HG03196 (cell line): Measurements from ENCODE around the gene PCBP3.

Experiments used
- ATAC-seq: cut with Tn5 transposase; IDR thresholded peaks from one replicate; pipeline ENCODE4 v1.9.1; 2021; ENCODE audit not compliant: unreplicated experiment

PCBP3 gene

GRCh38 chr21:45901061-45901690 lies 257.7 kb downstream of the PCBP3 start:
- no peak for ATAC-seq

DNA sequence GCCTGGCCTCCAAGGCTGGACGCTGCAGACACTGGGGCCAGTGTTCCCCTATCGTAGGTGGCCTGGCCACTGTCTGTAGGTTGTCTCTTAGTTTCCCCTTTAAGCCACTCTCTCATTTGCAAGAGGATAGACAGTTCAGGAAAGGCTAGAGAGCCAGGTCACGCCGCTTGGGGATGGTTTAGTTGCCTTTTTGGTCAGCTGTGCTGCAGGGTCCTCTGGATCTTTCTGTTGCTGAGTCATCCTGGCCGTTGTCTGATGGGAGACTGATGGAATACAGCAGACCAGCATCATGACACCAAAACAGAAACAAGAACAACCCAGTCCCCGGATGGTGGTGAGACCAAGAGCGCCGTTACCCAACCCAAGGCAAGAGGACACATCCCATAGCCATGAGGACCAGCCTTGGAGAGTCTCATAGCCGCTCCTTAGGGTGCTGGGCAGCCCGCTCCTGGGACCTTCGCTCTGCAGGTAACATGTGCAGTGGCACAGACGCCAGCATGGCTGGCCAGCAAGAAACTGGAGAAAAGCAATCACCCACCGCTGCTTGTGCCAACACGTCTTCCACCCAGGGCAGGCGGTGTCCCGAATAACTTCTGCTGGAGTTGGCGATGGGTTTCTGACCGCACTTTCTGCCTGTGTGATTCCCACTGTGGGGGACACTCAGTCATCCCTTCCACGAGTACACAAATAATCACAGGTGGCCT lies 258.9 kb downstream of the PCBP3 start:
- ATAC-seq = no peak

DNA sequence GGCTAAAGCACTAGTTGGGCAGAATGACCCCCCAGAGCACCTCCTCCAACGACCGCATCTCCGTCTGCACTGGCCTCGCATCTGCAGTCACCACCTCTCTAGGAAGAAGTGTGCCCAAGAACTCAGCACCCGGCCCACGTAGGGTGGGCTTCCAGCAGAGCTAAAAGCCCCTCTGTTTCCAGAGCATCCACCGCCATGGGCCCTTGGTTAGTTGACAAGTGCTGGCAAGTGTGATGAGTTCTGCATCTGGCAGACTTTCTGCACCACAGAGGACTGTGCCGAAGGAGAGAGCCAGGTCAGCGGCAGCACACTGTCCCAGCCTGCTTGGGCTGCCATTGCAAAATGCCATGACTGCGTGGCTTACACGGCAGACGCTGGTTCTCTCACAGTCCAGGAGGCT lies 261.7 kb downstream of the PCBP3 start:
- ATAC-seq = no peak

DNA sequence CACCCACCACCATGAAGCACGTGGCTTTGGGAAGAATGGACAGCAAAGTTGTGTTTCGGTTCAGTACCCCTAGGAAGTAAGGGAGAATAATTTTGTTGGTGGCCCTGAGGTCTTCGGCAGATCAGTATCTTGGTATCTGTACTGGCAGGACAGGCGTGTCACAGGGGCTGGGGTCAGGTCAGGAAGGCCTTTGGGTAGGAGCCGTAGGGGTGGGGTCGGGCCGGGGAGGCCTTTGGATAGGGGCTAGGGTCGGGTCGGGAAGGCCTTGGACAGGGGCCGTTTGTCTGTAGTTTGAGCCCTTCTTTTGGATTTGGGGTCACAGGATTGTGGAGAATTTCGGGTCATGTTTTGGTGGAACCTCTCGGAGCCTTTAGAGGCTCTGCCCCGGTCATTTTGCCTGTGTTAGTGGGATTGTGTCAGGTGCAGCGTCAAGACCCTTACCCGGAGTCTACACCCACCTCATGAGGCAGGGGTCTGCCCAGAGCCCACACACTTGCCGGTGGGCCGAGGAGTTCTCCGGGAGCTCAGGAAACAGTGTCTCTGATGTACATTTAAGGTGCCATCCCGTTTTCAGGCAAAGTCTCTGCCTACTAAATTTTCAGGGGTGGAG lies 262.8 kb downstream of the PCBP3 start:
- ATAC-seq = no peak

- ATAC-seq = no peak
Measured at GRCh38 chr21:45906859-45907258, 263.3 kb downstream of the PCBP3 start.

DNA sequence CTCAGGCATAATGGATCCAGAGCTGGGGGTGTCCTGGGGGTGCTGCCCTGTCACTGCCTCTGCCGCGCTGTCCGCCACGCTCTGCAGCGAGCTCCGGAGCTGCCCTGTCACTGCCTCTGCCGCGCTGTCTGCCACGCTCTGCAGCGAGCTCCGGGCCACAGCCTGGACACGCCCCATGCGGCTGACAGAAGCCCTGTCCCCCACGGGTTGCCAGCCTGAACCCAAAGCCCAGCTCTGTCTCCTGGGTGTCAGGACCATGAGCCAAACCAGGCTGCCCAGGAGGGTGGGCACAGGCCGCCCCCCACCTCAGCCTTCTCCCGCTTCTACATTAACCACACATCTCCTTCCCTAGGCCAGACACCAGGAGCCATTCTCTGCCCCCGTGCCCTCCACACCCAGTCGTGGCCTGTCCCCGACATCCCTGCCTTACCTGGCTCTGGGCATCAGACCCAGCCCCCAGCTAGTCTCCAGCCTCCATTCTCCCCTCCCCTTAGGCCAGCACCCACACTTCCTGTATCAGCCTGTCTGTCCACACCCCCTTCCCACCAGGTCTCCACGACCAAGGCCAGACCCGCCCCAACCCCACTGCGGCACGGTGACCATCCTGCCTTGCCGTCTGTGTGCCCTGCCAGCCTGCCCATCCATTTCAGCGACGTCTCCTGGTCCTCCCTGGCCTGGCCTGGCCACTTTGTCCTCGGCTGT lies 265.2 kb downstream of the PCBP3 start:
- no peak for ATAC-seq

DNA sequence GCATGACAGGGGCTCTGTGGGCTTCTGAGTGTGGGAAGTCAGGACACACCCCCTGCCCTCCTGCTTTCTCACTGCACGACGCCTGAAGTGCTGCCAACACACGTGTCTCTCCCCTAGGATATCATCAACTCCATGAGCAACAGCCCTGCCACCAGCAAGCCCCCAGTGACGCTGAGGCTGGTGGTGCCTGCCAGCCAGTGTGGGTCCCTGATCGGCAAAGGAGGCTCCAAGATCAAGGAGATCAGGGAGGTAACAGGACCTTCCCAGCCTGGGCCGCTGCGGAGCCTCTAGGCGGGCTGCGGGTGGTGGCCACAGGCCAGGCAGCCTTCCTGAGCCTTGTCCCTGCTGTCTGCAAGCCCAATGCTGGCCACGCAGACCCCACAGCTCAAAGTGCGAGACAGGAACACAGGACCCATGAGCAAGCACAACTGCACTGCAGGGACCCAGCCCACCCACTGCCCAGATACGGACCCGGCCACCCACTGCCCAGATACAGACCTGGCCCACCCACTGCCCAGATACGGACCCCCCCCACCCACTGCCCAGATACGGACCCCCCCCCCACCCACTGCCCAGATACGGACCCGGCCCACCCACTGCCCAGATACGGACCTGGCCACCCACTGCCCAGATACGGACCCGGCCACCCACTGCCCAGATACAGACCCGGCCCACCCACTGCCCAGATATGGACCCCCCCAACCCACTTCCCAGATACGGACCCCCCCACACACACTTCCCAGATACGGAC lies 265.9 kb downstream of the PCBP3 start:
- ATAC-seq = no peak

DNA sequence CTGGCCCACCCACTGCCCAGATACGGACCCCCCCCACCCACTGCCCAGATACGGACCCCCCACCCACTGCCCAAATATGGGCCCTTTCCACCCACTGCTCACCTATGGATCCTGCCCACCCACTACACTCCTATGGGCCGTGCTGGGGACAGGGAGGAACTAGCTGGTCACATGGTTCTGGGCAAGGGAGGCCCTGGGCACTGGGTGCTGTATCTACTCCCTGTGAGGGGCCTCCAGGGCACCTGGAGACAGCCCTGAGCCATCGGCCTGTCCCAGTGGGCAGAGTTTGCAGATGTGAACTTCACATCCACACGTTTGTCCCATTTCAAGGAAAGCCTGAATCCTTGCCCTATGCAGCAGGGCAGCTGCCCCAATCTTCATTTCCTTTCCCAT lies 266.6 kb downstream of the PCBP3 start:
- no peak for ATAC-seq

DNA sequence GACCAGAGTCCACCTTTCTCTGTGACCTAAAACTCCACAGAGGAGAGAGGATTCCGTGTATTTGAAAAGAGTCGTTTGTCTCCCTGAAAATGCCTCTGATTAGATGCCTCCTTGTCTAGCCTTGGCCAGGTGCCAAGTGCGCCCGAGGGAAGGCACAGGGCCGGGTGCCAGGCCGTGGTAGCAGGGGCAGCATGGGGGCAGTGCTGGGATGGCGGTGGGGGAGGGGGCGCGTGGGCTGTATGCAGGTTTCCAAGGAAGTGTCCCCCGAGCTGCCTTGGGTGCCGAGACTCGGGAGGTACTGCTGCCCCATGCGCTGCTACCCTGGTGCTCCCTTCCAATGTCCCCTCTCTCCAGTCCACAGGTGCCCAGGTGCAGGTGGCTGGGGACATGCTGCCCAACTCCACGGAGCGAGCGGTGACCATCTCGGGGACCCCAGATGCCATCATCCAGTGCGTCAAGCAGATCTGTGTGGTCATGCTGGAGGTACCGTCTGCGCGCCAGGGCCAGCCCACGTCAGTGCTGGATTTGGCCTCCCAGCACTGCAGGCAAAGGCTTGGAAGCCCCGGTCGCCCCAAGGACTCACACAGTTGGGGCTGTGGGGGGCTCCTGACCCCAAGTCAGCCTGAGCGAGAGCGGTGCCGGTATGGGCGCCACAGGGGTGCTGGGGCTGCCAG lies 267.2 kb downstream of the PCBP3 start:
- no peak for ATAC-seq

DNA sequence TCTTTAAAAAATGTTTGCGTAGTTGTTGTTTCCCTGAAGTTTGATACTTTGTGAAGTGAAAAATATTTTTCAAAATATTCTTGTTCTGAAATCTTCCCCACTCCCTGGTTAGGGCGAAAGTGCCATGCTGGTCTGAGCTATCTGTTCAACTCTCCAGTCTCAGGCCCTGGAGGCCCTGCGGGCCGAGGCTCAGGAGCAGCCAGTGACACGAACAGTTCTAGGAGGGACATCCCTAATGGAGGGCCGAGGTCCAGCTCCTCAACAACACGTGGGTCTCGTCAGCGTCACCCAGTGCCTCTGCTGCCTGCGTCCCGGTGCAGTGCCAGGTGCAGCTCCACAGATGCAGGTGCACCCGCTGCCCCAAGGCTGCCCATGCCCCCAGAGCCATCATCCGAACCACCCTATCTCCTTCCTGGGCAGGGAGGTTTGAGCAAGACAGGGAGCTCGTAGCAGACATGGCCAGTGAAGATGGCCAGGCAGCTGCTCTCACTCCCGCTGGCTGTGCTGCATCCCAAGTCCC lies 268.3 kb downstream of the PCBP3 start:
- ATAC-seq = no peak

- ATAC-seq = no peak
Measured at GRCh38 chr21:45912611-45913417, 269.3 kb downstream of the PCBP3 start.

GRCh38 chr21:45913418-45913765 lies 269.9 kb downstream of the PCBP3 start:
- no peak for ATAC-seq

GRCh38 chr21:45913886-45914285 lies 270.4 kb downstream of the PCBP3 start:
- ATAC-seq = no peak

GRCh38 chr21:45914321-45914845 lies 270.9 kb downstream of the PCBP3 start:
- no peak for ATAC-seq

DNA sequence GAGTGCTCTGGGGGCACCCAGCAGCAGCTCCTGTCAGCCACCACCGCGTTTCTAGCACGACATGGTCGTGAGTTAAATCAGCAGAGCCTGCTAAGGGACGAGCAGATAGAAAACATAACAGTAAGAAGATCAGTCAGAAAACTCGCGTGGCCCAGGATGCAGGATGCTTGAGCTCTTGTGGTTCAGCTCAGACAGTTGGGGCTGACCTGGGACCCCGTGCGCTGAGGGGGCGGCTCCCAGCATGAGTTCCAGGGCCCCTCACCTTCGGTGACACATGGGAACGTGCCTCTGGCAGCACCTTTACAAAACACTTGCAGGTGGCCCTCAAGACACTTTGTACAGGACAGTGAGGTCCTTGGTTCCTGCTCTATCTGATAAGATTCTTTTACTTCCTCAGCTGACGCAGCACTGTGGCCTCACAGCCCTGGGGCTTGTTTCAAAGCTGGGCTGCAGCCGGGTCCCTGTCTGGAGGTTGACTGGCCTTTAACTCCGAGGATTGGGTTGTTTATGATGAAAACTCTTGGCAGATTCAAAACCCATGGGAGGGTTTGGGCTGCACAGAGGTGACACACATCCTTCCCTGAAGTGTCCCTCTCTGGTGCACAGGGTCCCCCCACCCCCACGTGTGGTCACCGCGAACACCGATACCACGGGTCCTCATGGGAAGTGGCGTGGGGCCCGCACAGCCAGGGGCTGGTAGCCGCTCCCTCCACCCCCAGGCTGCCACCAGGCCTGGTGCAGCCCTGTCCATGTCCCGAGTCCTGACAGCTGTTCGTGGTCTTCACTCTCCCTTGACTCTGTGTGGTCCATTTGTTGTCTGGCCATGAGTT lies 272.7 kb downstream of the PCBP3 start:
- ATAC-seq = no peak

- ATAC-seq = no peak
Measured at GRCh38 chr21:45917241-45917640, 273.7 kb downstream of the PCBP3 start.

- no peak for ATAC-seq
Measured at GRCh38 chr21:45918011-45918410, 274.5 kb downstream of the PCBP3 start.

DNA sequence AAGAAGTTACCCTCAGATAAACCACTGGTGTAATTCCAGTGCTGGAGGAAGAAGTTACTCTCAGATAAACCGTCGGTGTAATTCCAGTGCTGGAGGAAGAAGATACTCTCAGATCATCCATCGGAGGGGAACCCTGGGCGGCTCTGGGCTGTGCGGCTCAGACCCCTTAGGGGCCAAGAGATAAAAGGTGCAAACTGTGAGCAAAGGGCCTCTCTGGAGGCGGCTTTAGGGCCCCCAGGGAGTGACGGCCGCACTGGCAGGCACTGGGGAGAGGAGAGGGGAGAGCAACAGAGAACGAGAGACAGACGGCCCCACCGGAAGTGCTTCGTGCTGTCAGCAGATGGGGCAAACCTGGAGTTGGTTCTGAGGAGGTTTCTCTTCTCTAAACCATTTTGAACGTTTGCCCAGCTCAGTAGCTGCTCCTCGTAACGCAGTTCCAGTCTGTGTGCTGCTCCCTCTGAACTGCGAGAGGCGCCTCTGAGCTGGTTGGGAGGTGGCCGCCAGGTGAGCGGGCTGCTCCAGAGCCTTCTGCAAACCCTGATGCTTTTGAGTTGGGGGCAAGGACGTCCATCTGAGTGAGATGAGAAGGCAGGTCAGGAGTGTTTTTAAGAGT lies 275.4 kb downstream of the PCBP3 start:
- no peak for ATAC-seq
